GM23248 (cell line): ENCODE measurements around the gene HSPA4L. TPM values are rescaled to one million over a fixed set of nuclear protein-coding genes. Genes with fewer than 3 reads are reported as not detected.

Experiments
- DNase-seq: peaks from one replicate; pipeline ENCODE4 v3.0.0-alpha.2; 2015
- H2AFZ ChIP-seq: fragments of 200-600 bp; sonication (generic); 2 replicates; pipeline ENCODE4 v1.6.1; 2016; ENCODE audit warnings: antibody characterized with exemption
- H3F3A ChIP-seq: fragments of 200-600 bp; sonication (generic); 2 replicates; pipeline ENCODE4 v1.6.1; 2016; ENCODE audit warnings: mild to moderate bottlenecking, antibody characterized with exemption, mixed run types; ENCODE audit not compliant: insufficient read depth
- H3K27ac ChIP-seq: fragments of 200-600 bp; sonication (generic); 2 replicates; pipeline ENCODE4 v1.5.1; 2016; ENCODE audit warnings: mild to moderate bottlenecking
- H3K27me3 ChIP-seq: fragments of 200-600 bp; sonication (generic); replicated peaks from 2 replicates; pipeline ENCODE4 v1.6.1; 2016; ENCODE audit warnings: mild to moderate bottlenecking; ENCODE audit not compliant: insufficient read depth
- H3K36me3 ChIP-seq: fragments of 200-600 bp; sonication (generic); 2 replicates; pipeline ENCODE4 v1.6.1; 2016; ENCODE audit warnings: low read depth, mild to moderate bottlenecking
- H3K4me1 ChIP-seq: fragments of 200-600 bp; sonication (generic); 2 replicates; pipeline ENCODE4 v1.6.1; 2016; ENCODE audit warnings: mild to moderate bottlenecking; ENCODE audit not compliant: insufficient read depth
- H3K4me2 ChIP-seq: fragments of 200-600 bp; sonication (generic); one replicate; pipeline ENCODE4 v1.6.1; 2016; ENCODE audit warnings: mild to moderate bottlenecking; ENCODE audit not compliant: unreplicated experiment
- H3K4me3 ChIP-seq: fragments of 200-600 bp; sonication (generic); 2 replicates; pipeline ENCODE4 v1.5.1; 2016; ENCODE audit warnings: mild to moderate bottlenecking
- H3K79me2 ChIP-seq: fragments of 200-600 bp; sonication (generic); 2 replicates; pipeline ENCODE4 v1.6.1; 2016; ENCODE audit warnings: mild to moderate bottlenecking; ENCODE audit not compliant: insufficient read depth
- H3K9ac ChIP-seq: fragments of 200-600 bp; sonication (generic); 2 replicates; pipeline ENCODE4 v1.6.1; 2016; ENCODE audit warnings: mild to moderate bottlenecking
- H3K9me2 ChIP-seq: fragments of 200-600 bp; sonication (generic); 2 replicates; pipeline ENCODE4 v1.6.1; 2016; ENCODE audit warnings: mixed run types, mild to moderate bottlenecking, moderate library complexity; ENCODE audit not compliant: insufficient read depth
- H3K9me3 ChIP-seq: fragments of 200-600 bp; sonication (generic); one replicate; pipeline ENCODE4 v1.6.1; 2017; ENCODE audit warnings: low read depth
- H4K20me1 ChIP-seq: fragments of 200-600 bp; sonication (generic); 2 replicates; pipeline ENCODE4 v1.6.0; 2016; ENCODE audit not compliant: insufficient read depth
- EZH2 ChIP-seq: fragments of 200-600 bp; sonication (generic); IDR thresholded peaks from 2 replicates; pipeline ENCODE4 v1.6.1; 2018; ENCODE audit warnings: antibody characterized with exemption, mild to moderate bottlenecking; ENCODE audit not compliant: insufficient read depth, poor library complexity, severe bottlenecking
- EZH2phosphoT487 ChIP-seq: fragments of 200-600 bp; sonication (generic); IDR thresholded peaks from 2 replicates; pipeline ENCODE4 v1.6.1; 2018; ENCODE audit warnings: antibody characterized with exemption, moderate library complexity, mild to moderate bottlenecking, low read depth; ENCODE audit not compliant: insufficient read depth
- WGBS, 2 experiments: methylation state at CpG; one replicate each; pipeline ENCODE4 v1.1.6; 2015 to 2017; ENCODE audit warnings: low lambda C conversion rate in 2 of 2, low coverage in 1 of 2; ENCODE audit errors: missing lambda C conversion rate in 2 of 2; 5-methylcytosine and 5-hydroxymethylcytosine counted together
- in situ Hi-C: fragments of 300-500 bp; cut with MboI; formaldehyde crosslinking; loops from 2 replicates; pipeline ENCODE4 v1.15.0; 2020
- polyA plus RNA-seq: library from polyadenylated mRNA; unstranded; fragments of >200 nt; fragmentation: Nextera tagmentation; extraction: Ambion mirVana; gene quantifications from 2 replicates; pipeline ENCODE4 v1.2.1, GENCODE V29; 2016
- total RNA-seq: library from RNA; depleted of rRNA; stranded (reverse); fragments of >200 nt; shearing (Covaris generic); gene quantifications from 2 replicates; pipeline ENCODE4 v1.2.3, GENCODE V29; 2014

Gene HSPA4L
- total and polyA plus RNA-seq, 2 experiments from 2014 or later = 1.3 to 2.2 TPM

DNA sequence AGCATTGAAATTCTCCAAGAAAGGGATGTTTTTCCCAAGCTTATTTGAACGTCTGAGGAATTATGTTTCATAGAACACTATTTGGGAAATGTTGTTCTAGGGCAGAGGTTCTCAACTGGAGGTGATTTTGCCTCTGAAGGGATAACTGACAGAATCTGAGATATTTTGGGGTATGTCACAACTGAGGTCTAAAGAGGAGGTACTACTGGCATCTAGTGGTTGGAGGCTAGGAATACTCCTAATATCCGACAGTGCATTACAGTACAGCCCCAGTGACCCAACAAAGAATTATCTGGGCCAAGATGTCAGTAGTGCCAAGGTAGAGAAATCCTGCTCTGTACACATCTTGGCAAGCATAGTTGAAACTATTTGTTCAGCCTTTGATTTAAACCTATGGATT, 6.4 kb downstream of the HSPA4L start:
- Histone ChIP-seq H3F3A (peaks cover 9% of the 10 kb centered on the region; the same call in 1 of the 2 replicates), H3K4me1 (no peaks in the 10 kb centered on the region), H2AFZ (no peak overlapping the region), H3K27ac (no peak overlapping the region), H4K20me1 (no peaks in the 10 kb centered on the region), H3K79me2 (no peaks in the 10 kb centered on the region), H3K9me3 (no peaks in the 10 kb centered on the region), H3K4me3 (no peak overlapping the region), H3K9me2 (no peaks in the 10 kb centered on the region), H3K4me2 (no peak overlapping the region), H3K36me3 (no peaks in the 10 kb centered on the region), H3K27me3 (no peaks in the 10 kb centered on the region), H3K9ac (no peak overlapping the region)
- peak; percentile 3 for DNase-seq
- in situ Hi-C loops = no loop called here
- 32 to 35% methylated on average over 2 of the region's 2 CpGs for WGBS, 2 experiments
- TF ChIP-seq EZH2phosphoT487 = no peak
- no peak for TF ChIP-seq EZH2

- no peaks in the 10 kb centered on the region for H3K9me2 ChIP-seq
- no peak overlapping the region for H3K27ac ChIP-seq
- H4K20me1 ChIP-seq = no peaks in the 10 kb centered on the region
- no peak for DNase-seq
- H3K4me3 ChIP-seq = no peak overlapping the region
- no peaks in the 10 kb centered on the region for H3K79me2 ChIP-seq
- H3K27me3 ChIP-seq = no peaks in the 10 kb centered on the region
- no peaks in the 10 kb centered on the region for H3K4me1 ChIP-seq
- no peaks in the 10 kb centered on the region for H3F3A ChIP-seq
- H3K4me2 ChIP-seq = no peak overlapping the region
- no peak overlapping the region for H3K9ac ChIP-seq
- 50 to 53% methylated on average over 1 of the region's 1 CpG for WGBS, 2 experiments
- H3K9me3 ChIP-seq = no peaks in the 10 kb centered on the region
- H3K36me3 ChIP-seq = no peaks in the 10 kb centered on the region
- TF ChIP-seq EZH2 (no peak), EZH2phosphoT487 (no peak)
- H2AFZ ChIP-seq = no peak overlapping the region
- in situ Hi-C loops = no loop called here
Measured at GRCh38 chr4:127791391-127791790, 9.3 kb downstream of the HSPA4L start.

- no peaks in the 10 kb centered on the region for H3K4me1 ChIP-seq
- in situ Hi-C loops = no loop called here
- no peaks in the 10 kb centered on the region for H3K36me3 ChIP-seq
- H3K9me2 ChIP-seq = no peaks in the 10 kb centered on the region
- H4K20me1 ChIP-seq = no peaks in the 10 kb centered on the region
- H3K27me3 ChIP-seq = no peaks in the 10 kb centered on the region
- WGBS, 2 experiments = 3 to 9% methylated on average over 1 of the region's 1 CpG
- no peak overlapping the region for H3K9ac ChIP-seq
- DNase-seq = no peak
- H3K79me2 ChIP-seq = no peaks in the 10 kb centered on the region
- no peak overlapping the region for H3K4me2 ChIP-seq
- H3F3A ChIP-seq = no peaks in the 10 kb centered on the region
- TF ChIP-seq EZH2phosphoT487 (no peak), EZH2 (no peak)
- no peak overlapping the region for H3K4me3 ChIP-seq
- no peaks in the 10 kb centered on the region for H3K9me3 ChIP-seq
- H2AFZ ChIP-seq = no peak overlapping the region
- no peak overlapping the region for H3K27ac ChIP-seq
Measured at GRCh38 chr4:127793528-127793927, 11.4 kb downstream of the HSPA4L start.

DNA sequence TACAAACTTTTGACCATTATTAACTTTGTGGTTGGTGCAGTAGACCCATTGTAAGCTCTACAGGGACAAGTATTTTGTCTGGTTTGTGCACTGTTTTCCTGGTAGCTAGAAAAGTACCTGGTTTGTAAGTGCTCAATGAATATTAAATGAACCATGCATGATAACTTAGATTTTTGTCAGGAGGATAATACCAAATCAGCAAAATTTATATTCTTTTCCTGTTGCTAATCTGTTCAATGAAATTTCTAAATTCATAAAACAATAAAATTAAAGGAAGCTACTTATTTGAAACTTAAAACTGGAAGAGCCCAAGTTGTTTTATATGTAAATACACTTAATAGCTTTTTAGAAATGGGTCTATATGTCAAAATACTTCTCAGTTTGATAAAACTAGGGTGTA, 17.6 kb downstream of the HSPA4L start:
- Histone ChIP-seq H4K20me1 (no peaks in the 10 kb centered on the region), H3K27ac (no peak overlapping the region), H3K9me2 (no peaks in the 10 kb centered on the region), H3K4me1 (no peaks in the 10 kb centered on the region), H3F3A (no peaks in the 10 kb centered on the region), H3K27me3 (no peaks in the 10 kb centered on the region), H3K4me2 (no peak overlapping the region), H3K36me3 (no peaks in the 10 kb centered on the region), H3K79me2 (no peaks in the 10 kb centered on the region), H3K4me3 (no peak overlapping the region), H3K9ac (no peak overlapping the region), H2AFZ (no peak overlapping the region), H3K9me3 (no peaks in the 10 kb centered on the region)
- TF ChIP-seq EZH2 (no peak), EZH2phosphoT487 (no peak)
- DNase-seq = no peak
- in situ Hi-C loops = no loop called here

DNA sequence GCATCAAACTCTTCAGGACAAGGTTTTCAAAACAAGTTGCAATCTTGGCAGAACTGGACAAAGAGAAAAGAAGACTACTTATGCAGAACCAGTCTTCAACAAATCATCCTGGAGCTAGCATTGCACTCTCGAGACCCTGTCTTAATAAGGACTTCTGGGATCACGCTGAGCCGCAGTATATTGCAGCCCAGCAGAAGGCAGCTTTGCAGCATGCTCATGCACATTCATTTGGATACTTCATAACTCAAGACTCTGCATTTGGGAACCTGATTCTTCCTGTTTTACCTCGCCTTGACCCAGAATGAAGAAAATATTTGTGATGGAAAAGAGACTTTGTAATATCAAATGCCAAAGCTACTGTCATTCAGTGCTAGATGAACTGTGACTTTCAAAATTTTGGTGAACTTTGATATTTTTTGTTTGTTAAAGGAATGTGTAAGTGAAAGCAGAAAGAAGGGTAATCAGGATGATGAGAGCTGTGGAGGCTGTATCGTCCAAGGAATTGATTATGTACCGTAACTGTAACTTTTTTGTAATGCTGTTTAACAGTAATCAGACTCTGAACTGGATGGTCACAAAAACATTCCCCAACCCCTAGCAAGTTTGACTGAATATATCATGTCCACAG, 27.2 kb downstream of the HSPA4L start:
- Histone ChIP-seq H4K20me1 (no peaks in the 10 kb centered on the region), H3K4me1 (no peaks in the 10 kb centered on the region), H3K4me3 (no peak overlapping the region), H3K36me3 (no peaks in the 10 kb centered on the region), H3K79me2 (no peaks in the 10 kb centered on the region), H3K9me3 (no peaks in the 10 kb centered on the region), H3K27ac (no peak overlapping the region), H3F3A (no peaks in the 10 kb centered on the region), H3K9ac (no peak overlapping the region), H3K27me3 (no peaks in the 10 kb centered on the region), H3K4me2 (no peak overlapping the region), H2AFZ (no peak overlapping the region), H3K9me2 (no peaks in the 10 kb centered on the region)
- WGBS, 2 experiments = 67 to 78% methylated on average over 6 of the region's 6 CpGs
- TF ChIP-seq EZH2phosphoT487 (no peak), EZH2 (no peak)
- DNase-seq = peak; percentile 16
- in situ Hi-C loops = no loop called here
